Prostate gland (tissue), 2 donors: ENCODE results near the gene SEMA3E.

Source experiments
- CTCF ChIP-seq, 4 experiments: fragments of 200-600 bp in 2 of 4; fragments of 450-650 bp in 2 of 4; sonication (generic) in 2 of 4; IDR thresholded peaks; 1 replicate in 3 of 4; 2 replicates in 1 of 4; pipeline ENCODE4 v1.5.1; 2016 to 2019; ENCODE audit warnings: antibody characterized with exemption in 4 of 4, mild to moderate bottlenecking in 2 of 4, moderate library complexity in 2 of 4
- POLR2A ChIP-seq: fragments of 450-650 bp; IDR thresholded peaks from one replicate; pipeline ENCODE4 v1.6.1; 2016; ENCODE audit warnings: antibody characterized with exemption, mild to moderate bottlenecking
- POLR2AphosphoS5 ChIP-seq: sonication (generic); formaldehyde crosslinking; IDR thresholded peaks from one replicate; pipeline ENCODE4 v1.6.1; 2017; ENCODE audit warnings: antibody characterized with exemption

GRCh38 chr7:83476511-83477050 is 172.4 kb downstream of the SEMA3E start:
- TF ChIP-seq CTCF (IDR thresholded peaks at IDR 0.05) (no peak), POLR2A (no peak), POLR2AphosphoS5 (peak; percentile 85)
